NT2/D1 (cell line): Measurements from ENCODE around the gene RAB5IF.

ENCODE experiments used
- SUZ12 ChIP-seq: IDR thresholded peaks from 2 replicates; pipeline ENCODE4 v1.6.1; 2011; ENCODE audit not compliant: insufficient read length, insufficient read depth; ENCODE audit errors: extremely low read depth
- YY1 ChIP-seq: IDR thresholded peaks from 2 replicates; pipeline ENCODE4 v1.6.1; 2011; ENCODE audit not compliant: insufficient read length, insufficient read depth
- ZNF274 ChIP-seq: IDR thresholded peaks from 2 replicates; pipeline ENCODE4 v1.6.1; 2011; ENCODE audit warnings: mild to moderate bottlenecking, low read depth, low read length

DNA sequence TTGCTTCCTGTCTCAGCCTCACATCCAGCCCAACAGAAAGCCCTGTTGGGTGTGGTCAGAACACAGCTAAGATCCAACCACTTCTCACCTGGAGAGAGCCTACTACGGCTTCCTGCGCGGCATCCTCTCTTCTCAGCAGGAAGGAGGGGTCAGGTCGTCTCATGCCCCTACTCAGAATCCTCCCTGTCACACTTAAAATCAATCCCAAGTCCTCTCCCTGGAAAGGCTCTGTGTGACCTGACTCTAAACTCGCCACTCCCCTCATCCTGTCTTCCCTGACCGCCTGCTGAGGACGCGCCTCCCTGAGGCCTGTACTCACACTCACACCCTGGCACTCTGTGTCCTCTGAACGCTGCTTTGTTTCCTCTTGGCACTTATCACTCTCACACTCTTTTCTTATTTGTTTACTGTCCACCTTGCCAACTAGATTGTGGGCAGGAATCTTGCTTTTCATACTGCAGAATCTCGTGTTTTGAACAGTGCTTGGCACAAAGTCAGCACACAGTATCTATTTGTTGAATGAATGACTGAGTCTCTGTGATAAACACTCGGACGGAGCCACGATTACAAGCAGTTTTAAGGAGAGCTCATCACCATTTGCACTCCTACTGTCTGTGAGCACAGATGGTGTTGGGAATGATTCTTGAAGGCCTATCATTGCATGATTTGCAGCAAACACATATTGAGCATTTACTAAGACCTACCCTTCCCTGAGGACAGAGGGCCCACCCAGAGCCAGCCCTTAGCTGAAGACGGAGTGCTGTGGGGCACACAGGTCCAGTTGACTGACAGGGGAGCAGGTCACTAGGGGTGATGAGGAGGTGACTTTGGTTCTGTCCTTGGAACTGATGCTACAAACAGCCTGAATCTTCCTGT, 18.7 kb downstream of the RAB5IF start:
- TF ChIP-seq YY1 = no peak
- no peak for TF ChIP-seq SUZ12
- no peak for TF ChIP-seq ZNF274
